Right lobe of liver (tissue), 6 donors: ENCODE results near the gene OR51B4. TPM values are rescaled to one million over a fixed set of nuclear protein-coding genes. Genes with fewer than 3 reads are reported as not detected.

Source experiments
- ATAC-seq, 4 donors: fragments of 200-7000 bp; cut with Tn5 transposase; one replicate each; pipeline ENCODE4 v1.9.1; 2020; ENCODE audit warnings: mild to moderate bottlenecking in 4 of 4, moderate library complexity in 4 of 4
- DNase-seq, 3 donors: peaks; one replicate each; pipeline ENCODE4 v3.0.0-alpha.2; 2020
- H3K27ac ChIP-seq, 3 donors: fragments of 200-600 bp; one replicate each; pipeline ENCODE4 v1.8.0; 2022
- H3K27me3 ChIP-seq, 2 donors: fragments of 200-600 bp; one replicate each; pipeline ENCODE4 v1.8.0; 2022
- H3K36me3 ChIP-seq, 4 donors: fragments of 200-600 bp; sonication (generic) in 1 of 4; one replicate each; pipeline versions ENCODE4 v1.5.1 to v1.8.0; 2017 to 2022; ENCODE audit warnings: control low read depth in 1 of 4
- H3K4me1 ChIP-seq, 4 donors: fragments of 200-600 bp; sonication (generic) in 1 of 4; one replicate each; pipeline versions ENCODE4 v1.5.1 to v1.8.0; 2017 to 2022; ENCODE audit warnings: control low read depth in 1 of 4
- H3K4me3 ChIP-seq, 3 donors: fragments of 200-600 bp; one replicate each; pipeline ENCODE4 v1.8.0; 2022
- H3K9me3 ChIP-seq, 4 donors: fragments of 200-600 bp; sonication (generic) in 1 of 4; one replicate each; pipeline versions ENCODE4 v1.5.1 to v1.8.0; 2017 to 2022; ENCODE audit warnings: control low read depth in 1 of 4
- POLR2A ChIP-seq: fragments of 450-650 bp; IDR thresholded peaks from one replicate; pipeline ENCODE4 v1.6.1; 2017; ENCODE audit warnings: antibody characterized with exemption, mild to moderate bottlenecking
- WGBS: methylation state at CpG from one replicate; pipeline ENCODE4 v1.1.6; 2018; ENCODE audit warnings: low coverage, low lambda C conversion rate; ENCODE audit not compliant: insufficient coverage; ENCODE audit errors: missing lambda C conversion rate; 5-methylcytosine and 5-hydroxymethylcytosine counted together
- intact Hi-C, 2 donors: fragments of 100-400 bp; cut with DNase I; formaldehyde crosslinking; loops; one replicate each; pipeline versions ENCODE4 v1.11.2 to v1.14.1; 2022
- total RNA-seq, 6 experiments: library from RNA; depleted of rRNA in 2 of 6; stranded (reverse); fragments of >200 nt in 2 of 6; fragmentation: NEBNext Ultra II Directional in 3 of 6; extraction: Animal tissue kit (Norgen Biotek cat#: 25700) in 3 of 6; gene quantifications; one replicate each; pipeline versions ENCODE4 v1.1.0 to v1.2.4, GENCODE V29; 2016 to 2023
- TF ChIP-seq, protein P1 (sequence below), 4 donors: fragments of 200-600 bp in 3 of 4; fragments of 450-650 bp in 1 of 4; IDR thresholded peaks; one replicate each; pipeline versions ENCODE4 v1.5.1 to v1.8.0; 2016 to 2022; ENCODE audit warnings: antibody characterized with exemption in 4 of 4, mild to moderate bottlenecking in 2 of 4
- donor health status: DM: no; HTN: yes; CAD: no.
- donor health status: DM: no; HTN: no; CAD: no.
- donor health status: DM: no; HTN: no; CAD: no.
- donor health status: DM: no; HTN: yes; CAD: no.
- donor health status: DM: no; HTN: yes; CAD: no.

The OR51B4 gene
- total RNA-seq, 6 experiments from 2014 or later: not detected

DNA sequence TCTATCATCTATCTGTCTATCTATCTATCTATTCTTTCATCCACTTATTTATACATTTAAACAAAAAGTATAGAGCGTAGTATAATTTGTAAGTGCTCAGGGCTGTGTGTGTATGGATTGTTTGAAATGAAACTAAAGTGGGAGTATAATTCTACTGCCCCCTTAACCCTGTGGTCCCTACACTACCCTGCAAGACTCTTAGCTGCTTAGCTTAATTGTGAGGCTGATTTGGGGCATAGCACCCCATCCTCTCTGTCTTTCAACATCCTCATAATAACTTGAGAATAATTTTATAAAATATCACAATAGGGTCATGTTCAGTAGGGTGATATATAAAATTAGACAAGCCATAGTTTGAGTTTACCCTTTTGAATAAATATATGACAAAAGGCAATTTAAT is 11.6 kb downstream of the OR51B4 start:
- Histone ChIP-seq H3K27ac (no peak overlapping the region), H3K27me3 (no peaks in the 10 kb centered on the region), H3K4me3 (no peak overlapping the region), H3K9me3 (no peaks in the 10 kb centered on the region), H3K4me1 (no peaks in the 10 kb centered on the region), H3K36me3 (no peaks in the 10 kb centered on the region)
- ATAC-seq: no peak
- TF ChIP-seq, protein P1, sequence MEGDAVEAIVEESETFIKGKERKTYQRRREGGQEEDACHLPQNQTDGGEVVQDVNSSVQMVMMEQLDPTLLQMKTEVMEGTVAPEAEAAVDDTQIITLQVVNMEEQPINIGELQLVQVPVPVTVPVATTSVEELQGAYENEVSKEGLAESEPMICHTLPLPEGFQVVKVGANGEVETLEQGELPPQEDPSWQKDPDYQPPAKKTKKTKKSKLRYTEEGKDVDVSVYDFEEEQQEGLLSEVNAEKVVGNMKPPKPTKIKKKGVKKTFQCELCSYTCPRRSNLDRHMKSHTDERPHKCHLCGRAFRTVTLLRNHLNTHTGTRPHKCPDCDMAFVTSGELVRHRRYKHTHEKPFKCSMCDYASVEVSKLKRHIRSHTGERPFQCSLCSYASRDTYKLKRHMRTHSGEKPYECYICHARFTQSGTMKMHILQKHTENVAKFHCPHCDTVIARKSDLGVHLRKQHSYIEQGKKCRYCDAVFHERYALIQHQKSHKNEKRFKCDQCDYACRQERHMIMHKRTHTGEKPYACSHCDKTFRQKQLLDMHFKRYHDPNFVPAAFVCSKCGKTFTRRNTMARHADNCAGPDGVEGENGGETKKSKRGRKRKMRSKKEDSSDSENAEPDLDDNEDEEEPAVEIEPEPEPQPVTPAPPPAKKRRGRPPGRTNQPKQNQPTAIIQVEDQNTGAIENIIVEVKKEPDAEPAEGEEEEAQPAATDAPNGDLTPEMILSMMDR (IDR thresholded peaks at IDR 0.05): no peak
- no peak for TF ChIP-seq POLR2A
- DNase-seq: no peak
- intact Hi-C loops: no loop called here
- WGBS: 67% methylated on average over 1 of the region's 1 CpG

DNA sequence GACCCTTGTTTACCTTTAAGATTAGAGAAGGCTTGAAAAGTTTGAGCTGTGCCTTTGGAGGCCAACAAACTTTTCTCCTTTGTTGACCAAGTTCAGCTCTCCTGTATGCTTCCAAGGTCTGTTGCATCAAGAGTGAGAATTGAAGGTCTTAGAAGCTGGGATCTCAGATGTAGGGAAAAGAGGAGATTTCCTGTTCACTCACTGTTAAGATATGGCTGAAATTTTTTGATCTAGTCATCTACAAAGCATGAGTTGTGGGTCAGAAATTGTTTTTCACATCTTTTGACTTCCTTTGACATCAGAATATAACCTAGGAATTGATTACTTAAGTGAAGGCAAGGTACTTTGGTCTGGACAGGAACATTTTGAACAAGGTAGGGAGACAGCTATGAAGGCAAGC is 12.1 kb downstream of the OR51B4 start:
- Histone ChIP-seq H3K27me3 (no peaks in the 10 kb centered on the region), H3K4me1 (no peaks in the 10 kb centered on the region), H3K36me3 (no peaks in the 10 kb centered on the region), H3K4me3 (no peak overlapping the region), H3K9me3 (no peaks in the 10 kb centered on the region), H3K27ac (no peak overlapping the region)
- intact Hi-C loops: no loop called here
- no peak for DNase-seq
- no peak for TF ChIP-seq POLR2A
- TF ChIP-seq, protein P1 (IDR thresholded peaks at IDR 0.05): no peak
- ATAC-seq: no peak

DNA sequence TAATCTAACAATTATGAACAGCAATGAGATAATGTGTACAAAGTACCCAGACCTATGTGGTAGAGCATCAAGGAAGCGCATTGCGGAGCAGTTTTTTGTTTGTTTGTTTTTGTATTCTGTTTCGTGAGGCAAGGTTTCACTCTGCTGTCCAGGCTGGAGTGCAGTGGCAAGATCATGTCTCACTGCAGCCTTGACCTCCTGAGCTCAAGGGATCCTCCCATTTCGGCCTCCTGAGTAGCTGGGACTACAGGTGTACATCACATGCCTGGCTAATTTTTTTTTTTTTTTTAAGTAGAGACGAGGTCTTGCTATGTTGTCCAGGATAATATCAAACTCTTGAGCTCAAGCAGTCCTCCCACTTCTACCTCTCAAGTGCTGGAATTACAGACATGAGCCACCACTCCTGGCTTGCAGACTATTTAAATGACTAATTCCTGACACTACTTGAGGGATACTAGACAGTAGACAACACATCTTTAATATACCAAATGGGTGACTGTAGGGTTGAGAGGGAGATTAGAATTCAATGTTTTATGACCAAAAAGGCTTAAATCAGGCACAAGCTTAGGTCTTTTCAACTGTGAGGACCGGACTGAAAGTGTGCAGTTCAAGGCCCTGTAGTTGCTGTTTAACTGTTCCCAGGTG is 12.7 kb downstream of the OR51B4 start:
- Histone ChIP-seq H3K27me3 (no peaks in the 10 kb centered on the region), H3K4me1 (no peaks in the 10 kb centered on the region), H3K27ac (no peak overlapping the region), H3K36me3 (no peaks in the 10 kb centered on the region), H3K4me3 (no peak overlapping the region), H3K9me3 (no peaks in the 10 kb centered on the region)
- no peak for DNase-seq
- intact Hi-C loops: no loop called here
- TF ChIP-seq, protein P1 (IDR thresholded peaks at IDR 0.05): no peak
- no peak for TF ChIP-seq POLR2A
- ATAC-seq: no peak
- 58% methylated on average over 6 of the region's 6 CpGs for WGBS

DNA sequence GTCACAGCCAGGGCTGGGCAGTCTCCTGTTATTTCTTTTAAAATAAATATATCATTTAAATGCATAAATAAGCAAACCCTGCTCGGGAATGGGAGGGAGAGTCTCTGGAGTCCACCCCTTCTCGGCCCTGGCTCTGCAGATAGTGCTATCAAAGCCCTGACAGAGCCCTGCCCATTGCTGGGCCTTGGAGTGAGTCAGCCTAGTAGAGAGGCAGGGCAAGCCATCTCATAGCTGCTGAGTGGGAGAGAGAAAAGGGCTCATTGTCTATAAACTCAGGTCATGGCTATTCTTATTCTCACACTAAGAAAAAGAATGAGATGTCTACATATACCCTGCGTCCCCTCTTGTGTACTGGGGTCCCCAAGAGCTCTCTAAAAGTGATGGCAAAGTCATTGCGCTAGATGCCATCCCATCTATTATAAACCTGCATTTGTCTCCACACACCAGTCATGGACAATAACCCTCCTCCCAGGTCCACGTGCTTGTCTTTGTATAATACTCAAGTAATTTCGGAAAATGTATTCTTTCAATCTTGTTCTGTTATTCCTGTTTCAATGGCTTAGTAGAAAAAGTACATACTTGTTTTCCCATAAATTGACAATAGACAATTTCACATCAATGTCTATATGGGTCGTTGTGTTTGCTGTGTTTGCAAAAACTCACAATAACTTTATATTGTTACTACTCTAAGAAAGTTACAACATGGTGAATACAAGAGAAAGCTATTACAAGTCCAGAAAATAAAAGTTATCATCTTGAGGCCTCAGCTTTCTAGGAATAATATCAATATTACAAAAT is 13.4 kb downstream of the OR51B4 start:
- DNase-seq: peak in 1 of 3 donors; percentile 25
- no peaks in the 10 kb centered on the region for H3K4me1 ChIP-seq
- no peaks in the 10 kb centered on the region for H3K9me3 ChIP-seq
- WGBS: 53% methylated on average over 6 of the region's 7 CpGs
- intact Hi-C loops: no loop called here
- TF ChIP-seq, protein P1 (IDR thresholded peaks at IDR 0.05): no peak
- TF ChIP-seq POLR2A: no peak
- H3K27me3 ChIP-seq: no peaks in the 10 kb centered on the region
- no peak for ATAC-seq
- no peaks in the 10 kb centered on the region for H3K36me3 ChIP-seq
- no peak overlapping the region for H3K4me3 ChIP-seq
- no peak overlapping the region for H3K27ac ChIP-seq
